ENCODE measurements around the gene GUCY1A1. TPM values are rescaled to one million over a fixed set of nuclear protein-coding genes. Genes with fewer than 3 reads are reported as not detected.

GUCY1A1 gene
- total RNA-seq, 2 donors from 2014 or later, result 2.0 to 14.7 TPM

- Histone ChIP-seq H3K4me1 (no peaks in the 10 kb centered on the region), H3K27me3 (no peaks in the 10 kb centered on the region), H3K27ac (no peak overlapping the region), H3K9me3 (no peaks in the 10 kb centered on the region), H3K36me3 (no peaks in the 10 kb centered on the region), H3K4me3 (no peak overlapping the region), H3K9ac (ENCODE audit: low read depth in 2 of 2, low read length in 2 of 2) (no peak overlapping the region)
- no peak for TF ChIP-seq CTCF (IDR thresholded peaks at IDR 0.05)
- intact Hi-C loops (cut with DNase I), result no loop called here
- no peak for DNase-seq
These were observed 26.5 kb downstream of the GUCY1A1 start for GRCh38 chr4:155693015-155693663.

- H3K27me3 ChIP-seq, result no peaks in the 10 kb centered on the region
- H3K4me3 ChIP-seq, result no peak overlapping the region
- H3K9me3 ChIP-seq, result no peaks in the 10 kb centered on the region
- no peak for DNase-seq
- no peak overlapping the region for H3K27ac ChIP-seq
- intact Hi-C loops (cut with DNase I), result no loop called here
- no peak for TF ChIP-seq CTCF (IDR thresholded peaks at IDR 0.05)
- no peak overlapping the region for H3K9ac ChIP-seq (ENCODE audit: low read depth in 2 of 2, low read length in 2 of 2)
- H3K4me1 ChIP-seq, result no peaks in the 10 kb centered on the region
- H3K36me3 ChIP-seq, result no peaks in the 10 kb centered on the region
These were observed 27.6 kb downstream of the GUCY1A1 start for GRCh38 chr4:155694100-155694785.

- no peaks in the 10 kb centered on the region for H3K27me3 ChIP-seq
- H3K27ac ChIP-seq, result no peak overlapping the region
- H3K4me1 ChIP-seq, result no peaks in the 10 kb centered on the region
- TF ChIP-seq CTCF (IDR thresholded peaks at IDR 0.05), result no peak
- no peak for DNase-seq
- no peaks in the 10 kb centered on the region for H3K36me3 ChIP-seq
- no peak overlapping the region for H3K9ac ChIP-seq (ENCODE audit: low read depth in 2 of 2, low read length in 2 of 2)
- no peak overlapping the region for H3K4me3 ChIP-seq
- intact Hi-C loops (cut with DNase I), result no loop called here
- no peaks in the 10 kb centered on the region for H3K9me3 ChIP-seq
These were observed 29.6 kb downstream of the GUCY1A1 start for GRCh38 chr4:155696226-155696625.

- intact Hi-C loops (cut with DNase I), result no loop called here
- H3K4me1 ChIP-seq, result no peaks in the 10 kb centered on the region
- no peaks in the 10 kb centered on the region for H3K27me3 ChIP-seq
- no peaks in the 10 kb centered on the region for H3K36me3 ChIP-seq
- no peaks in the 10 kb centered on the region for H3K9me3 ChIP-seq
- no peak overlapping the region for H3K9ac ChIP-seq (ENCODE audit: low read depth in 2 of 2, low read length in 2 of 2)
- no peak overlapping the region for H3K4me3 ChIP-seq
- no peak overlapping the region for H3K27ac ChIP-seq
- no peak for TF ChIP-seq CTCF (IDR thresholded peaks at IDR 0.05)
- no peak for DNase-seq
These were observed 30.1 kb downstream of the GUCY1A1 start for GRCh38 chr4:155696726-155697125.

GRCh38 chr4:155701827-155702226 is 35.2 kb downstream of the GUCY1A1 start:
- Histone ChIP-seq H3K36me3 (no peaks in the 10 kb centered on the region), H3K4me1 (no peaks in the 10 kb centered on the region), H3K9ac (ENCODE audit: low read depth in 2 of 2, low read length in 2 of 2) (no peak overlapping the region), H3K27me3 (no peaks in the 10 kb centered on the region), H3K9me3 (no peaks in the 10 kb centered on the region), H3K4me3 (no peak overlapping the region), H3K27ac (no peak overlapping the region)
- TF ChIP-seq CTCF (IDR thresholded peaks at IDR 0.05), result no peak
- no peak for DNase-seq
- intact Hi-C loops (cut with DNase I), result no loop called here
